GM23338 (cell line): Measurements from ENCODE around the gene PHGDH. TPM values are rescaled to one million over a fixed set of nuclear protein-coding genes. Genes with fewer than 3 reads are reported as not detected.

Experiments
- ATAC-seq: fragments of 200-7000 bp; cut with Tn5 transposase; 3 replicates; pipeline ENCODE4 v1.9.1; 2020
- DNase-seq: peaks from one replicate; pipeline ENCODE4 v3.0.0-alpha.2; 2015; ENCODE audit warnings: low spot score
- H2AFZ ChIP-seq: fragments of 200-600 bp; sonication (generic); 2 replicates; pipeline ENCODE4 v1.8.0; 2016; ENCODE audit warnings: antibody characterized with exemption, mild to moderate bottlenecking, moderate library complexity
- H3F3A ChIP-seq: fragments of 200-600 bp; sonication (generic); replicated peaks from 2 replicates; pipeline ENCODE4 v1.8.0; 2017; ENCODE audit warnings: antibody characterized with exemption, mixed run types, low read depth
- H3K27ac ChIP-seq: fragments of 200-600 bp; sonication (generic); 2 replicates; pipeline ENCODE4 v1.6.1; 2016; ENCODE audit warnings: low read depth
- H3K27me3 ChIP-seq: fragments of 200-600 bp; sonication (generic); 2 replicates; pipeline ENCODE4 v1.8.0; 2016; ENCODE audit warnings: mild to moderate bottlenecking, mixed run types, moderate library complexity; ENCODE audit not compliant: insufficient read depth
- H3K36me3 ChIP-seq: fragments of 200-600 bp; sonication (generic); 2 replicates; pipeline ENCODE4 v1.8.0; 2016; ENCODE audit warnings: mild to moderate bottlenecking; ENCODE audit not compliant: insufficient read depth
- H3K4me1 ChIP-seq: fragments of 200-600 bp; sonication (generic); 2 replicates; pipeline ENCODE4 v1.8.0; 2016; ENCODE audit warnings: mild to moderate bottlenecking, moderate library complexity; ENCODE audit not compliant: insufficient read depth
- H3K4me2 ChIP-seq: fragments of 200-600 bp; sonication (generic); 2 replicates; pipeline ENCODE4 v1.7.1; 2017; ENCODE audit warnings: mixed run types
- H3K4me3 ChIP-seq: fragments of 200-600 bp; sonication (generic); 2 replicates; pipeline ENCODE4 v1.6.1; 2016; ENCODE audit warnings: mixed run types
- H3K79me2 ChIP-seq: fragments of 200-600 bp; sonication (generic); replicated peaks from 2 replicates; pipeline ENCODE4 v1.8.0; 2017; ENCODE audit warnings: mild to moderate bottlenecking; ENCODE audit not compliant: insufficient read depth
- H3K9me2 ChIP-seq: fragments of 200-600 bp; sonication (generic); 2 replicates; pipeline ENCODE4 v1.8.0; 2017; ENCODE audit not compliant: insufficient read depth
- H4K20me1 ChIP-seq: fragments of 200-600 bp; sonication (generic); replicated peaks from 2 replicates; pipeline ENCODE4 v1.8.0; 2017; ENCODE audit warnings: mild to moderate bottlenecking; ENCODE audit not compliant: insufficient read depth
- H3K27ac Mint-ChIP-seq: 2 replicates; pipeline ENCODE4 v1.8.0; 2020; ENCODE audit warnings: inconsistent platforms, mild to moderate bottlenecking, moderate library complexity, mixed read lengths
- H3K27me3 Mint-ChIP-seq: 3 replicates; pipeline ENCODE4 v1.8.0; 2022; ENCODE audit warnings: low read depth, mild to moderate bottlenecking, moderate library complexity, mixed read lengths, inconsistent platforms; ENCODE audit not compliant: insufficient read depth, poor library complexity
- H3K36me3 Mint-ChIP-seq: 3 replicates; pipeline ENCODE4 v1.8.0; 2021; ENCODE audit warnings: low read depth, mild to moderate bottlenecking, inconsistent platforms, moderate library complexity, mixed read lengths
- H3K4me1 Mint-ChIP-seq: 3 replicates; pipeline ENCODE4 v1.8.0; 2020; ENCODE audit warnings: mild to moderate bottlenecking, inconsistent platforms, mixed read lengths
- H3K4me3 Mint-ChIP-seq: 3 replicates; pipeline ENCODE4 v1.8.0; 2021; ENCODE audit warnings: moderate library complexity, mild to moderate bottlenecking, inconsistent platforms, mixed read lengths
- H3K9me3 Mint-ChIP-seq: 3 replicates; pipeline ENCODE4 v1.8.0; 2020; ENCODE audit warnings: moderate library complexity, mild to moderate bottlenecking, inconsistent platforms, mixed read lengths
- CREB1 ChIP-seq: fragments of 250-450 bp; sonication (Bioruptor Pico); IDR thresholded peaks from 2 replicates; pipeline ENCODE4 v1.5.0; 2020; ENCODE audit warnings: low read depth, mild to moderate bottlenecking, moderate library complexity
- CTCF ChIP-seq, 2 experiments: fragments of 200-600 bp in 1 of 2; sonication (generic) in 1 of 2; conservative IDR thresholded peaks; 2 replicates each; pipeline versions ENCODE4 v1.5.1 to v1.6.1; 2016 to 2017; ENCODE audit warnings: antibody characterized with exemption in 2 of 2, low read depth in 2 of 2, mild to moderate bottlenecking in 2 of 2, moderate library complexity in 1 of 2
- ETS1 ChIP-seq: IDR thresholded peaks from 2 replicates; pipeline ENCODE4 v1.6.1; 2016; ENCODE audit warnings: antibody characterized with exemption
- EZH2 ChIP-seq: fragments of 200-600 bp; sonication (generic); IDR thresholded peaks from one replicate; pipeline ENCODE4 v1.8.0; 2017; ENCODE audit warnings: antibody characterized with exemption, mild to moderate bottlenecking, low read depth; ENCODE audit not compliant: unreplicated experiment
- EZH2phosphoT487 ChIP-seq: fragments of 200-600 bp; sonication (generic); IDR thresholded peaks from one replicate; pipeline ENCODE4 v1.8.1; 2018; ENCODE audit warnings: antibody characterized with exemption; ENCODE audit not compliant: unreplicated experiment
- JUNB ChIP-seq: IDR thresholded peaks from one replicate; pipeline ENCODE4 v1.6.1; 2016; ENCODE audit warnings: antibody characterized with exemption; ENCODE audit not compliant: unreplicated experiment
- NANOG ChIP-seq: IDR thresholded peaks from 2 replicates; pipeline ENCODE4 v1.6.1; 2016; ENCODE audit warnings: antibody characterized with exemption, borderline replicate concordance
- POLR2AphosphoS5 ChIP-seq: IDR thresholded peaks from 2 replicates; pipeline ENCODE4 v1.6.1; 2016; ENCODE audit warnings: antibody characterized with exemption, low read depth
- REST ChIP-seq: IDR thresholded peaks from one replicate; pipeline ENCODE4 v1.6.1; 2018; ENCODE audit warnings: antibody characterized with exemption; ENCODE audit not compliant: unreplicated experiment
- STAT1 ChIP-seq: IDR thresholded peaks from one replicate; pipeline ENCODE4 v1.6.1; 2016; ENCODE audit warnings: antibody characterized with exemption; ENCODE audit not compliant: unreplicated experiment
- ZNF114 ChIP-seq: fragments of 250-450 bp; sonication (Bioruptor Pico); IDR thresholded peaks from 2 replicates; pipeline ENCODE4 v1.5.0; 2020; ENCODE audit warnings: mild to moderate bottlenecking, moderate library complexity
- ZNF331 ChIP-seq: fragments of 250-450 bp; sonication (Bioruptor Pico); IDR thresholded peaks from 2 replicates; pipeline ENCODE4 v1.5.0; 2020; ENCODE audit warnings: low read depth, mild to moderate bottlenecking, moderate library complexity
- ZNF462 ChIP-seq: fragments of 250-450 bp; sonication (Bioruptor Pico); IDR thresholded peaks from 2 replicates; pipeline ENCODE4 v1.5.0; 2020; ENCODE audit warnings: mild to moderate bottlenecking, moderate library complexity
- polyA plus RNA-seq: library from polyadenylated mRNA; unstranded; fragments of >200 nt; fragmentation: Nextera tagmentation; extraction: Ambion mirVana; gene quantifications from 2 replicates; pipeline ENCODE4 v1.2.1, GENCODE V29; 2016
- total RNA-seq: library from RNA; depleted of rRNA; stranded (reverse); fragments of >200 nt; shearing (Covaris generic); gene quantifications from 2 replicates; pipeline ENCODE4 v1.2.3, GENCODE V29; 2014

Gene PHGDH
- total and polyA plus RNA-seq, 2 experiments from 2014 or later = 612 to 885 TPM

- H3K4me3 ChIP-seq = no peak overlapping the region
- H3K4me1 Mint-ChIP-seq = peaks cover 21% of the 10 kb centered on the region
- peaks cover 7% of the 10 kb centered on the region for H3K27me3 Mint-ChIP-seq
- H2AFZ ChIP-seq = no peak overlapping the region
- H3K9me2 ChIP-seq = no peaks in the 10 kb centered on the region
- peaks cover 7% of the 10 kb centered on the region; the same call in 1 of the 2 replicates for H3K4me1 ChIP-seq
- no peak overlapping the region for H3K4me3 Mint-ChIP-seq
- H3K27ac Mint-ChIP-seq = no peak overlapping the region
- peaks cover 99% of the 10 kb centered on the region for H3K36me3 Mint-ChIP-seq
- H3K4me2 ChIP-seq = no peak overlapping the region
- peaks cover 26% of the 10 kb centered on the region; the same call in 1 of the 2 replicates for H3F3A ChIP-seq
- peaks cover 68% of the 10 kb centered on the region for H3K79me2 ChIP-seq
- no peak for DNase-seq
- H3K9me3 Mint-ChIP-seq = no peaks in the 10 kb centered on the region
- H3K36me3 ChIP-seq = peaks cover 91% of the 10 kb centered on the region
- H4K20me1 ChIP-seq = peaks cover 87% of the 10 kb centered on the region
- no peak overlapping the region for H3K27ac ChIP-seq
- TF ChIP-seq CTCF (conservative IDR thresholded peaks at IDR 0.05; ENCODE audit: low read depth in 2 of 2) (no peak), ZNF462 (no peak), ETS1 (no peak), EZH2 (no peak), ZNF114 (no peak), REST (no peak), CREB1 (CRISPR knock-in tag) (no peak), JUNB (no peak), NANOG (no peak), EZH2phosphoT487 (no peak), POLR2AphosphoS5 (no peak), ZNF331 (CRISPR knock-in tag) (no peak), STAT1 (no peak)
- ATAC-seq = no peak
- no peaks in the 10 kb centered on the region for H3K27me3 ChIP-seq
Observed at GRCh38 chr1:119731741-119732430, 20.2 kb downstream of the PHGDH start.
